22Rv1 (cell line): Measurements from ENCODE around the gene LCLAT1.

Source experiments
- ZFX ChIP-seq: fragments of 450-650 bp; IDR thresholded peaks from 2 replicates; pipeline ENCODE4 v1.6.1; 2017; ENCODE audit warnings: antibody characterized with exemption, borderline replicate concordance
- TF ChIP-seq, protein P1 (sequence below): fragments of 450-650 bp; IDR thresholded peaks from 2 replicates; pipeline ENCODE4 v1.5.1; 2017; ENCODE audit warnings: mild to moderate bottlenecking

GRCh38 chr2:30514134-30514847, 67.2 kb downstream of the LCLAT1 start:
- TF ChIP-seq, protein P1, sequence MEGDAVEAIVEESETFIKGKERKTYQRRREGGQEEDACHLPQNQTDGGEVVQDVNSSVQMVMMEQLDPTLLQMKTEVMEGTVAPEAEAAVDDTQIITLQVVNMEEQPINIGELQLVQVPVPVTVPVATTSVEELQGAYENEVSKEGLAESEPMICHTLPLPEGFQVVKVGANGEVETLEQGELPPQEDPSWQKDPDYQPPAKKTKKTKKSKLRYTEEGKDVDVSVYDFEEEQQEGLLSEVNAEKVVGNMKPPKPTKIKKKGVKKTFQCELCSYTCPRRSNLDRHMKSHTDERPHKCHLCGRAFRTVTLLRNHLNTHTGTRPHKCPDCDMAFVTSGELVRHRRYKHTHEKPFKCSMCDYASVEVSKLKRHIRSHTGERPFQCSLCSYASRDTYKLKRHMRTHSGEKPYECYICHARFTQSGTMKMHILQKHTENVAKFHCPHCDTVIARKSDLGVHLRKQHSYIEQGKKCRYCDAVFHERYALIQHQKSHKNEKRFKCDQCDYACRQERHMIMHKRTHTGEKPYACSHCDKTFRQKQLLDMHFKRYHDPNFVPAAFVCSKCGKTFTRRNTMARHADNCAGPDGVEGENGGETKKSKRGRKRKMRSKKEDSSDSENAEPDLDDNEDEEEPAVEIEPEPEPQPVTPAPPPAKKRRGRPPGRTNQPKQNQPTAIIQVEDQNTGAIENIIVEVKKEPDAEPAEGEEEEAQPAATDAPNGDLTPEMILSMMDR, result no peak
- TF ChIP-seq ZFX, result no peak
